ENCODE measurements around the gene TMC5.
"Not testable (repeated sequence)": the region's sequence is repeated elsewhere in the genome, so short reads cannot be mapped to it uniquely, and the experiment has no call there.

The TMC5 gene

GRCh38 chr16:19406891-19407491, 10.7 kb upstream of the TMC5 start:
- no peak for DNase-seq (ENCODE audit: low spot score)

- no peak for DNase-seq (ENCODE audit: low spot score)
Measured at GRCh38 chr16:19410435-19411171, 7.1 kb upstream of the TMC5 start.

- DNase-seq (ENCODE audit: low spot score): no peak
Measured at GRCh38 chr16:19411298-19411697, 6.4 kb upstream of the TMC5 start.

- DNase-seq (ENCODE audit: low spot score): not testable (repeated sequence)
Measured at GRCh38 chr16:19412055-19412454, 5.6 kb upstream of the TMC5 start.

- DNase-seq (ENCODE audit: low spot score): no peak
Measured at GRCh38 chr16:19415461-19415860, 2.2 kb upstream of the TMC5 start.

GRCh38 chr16:19415918-19416317, 1.8 kb upstream of the TMC5 start:
- DNase-seq (ENCODE audit: low spot score): no peak

GRCh38 chr16:19418200-19418599, 517 bp downstream of the TMC5 start:
- DNase-seq (ENCODE audit: low spot score): no peak

- DNase-seq (ENCODE audit: low spot score): no peak
Measured at GRCh38 chr16:19419698-19420075, 2.0 kb downstream of the TMC5 start.

GRCh38 chr16:19424478-19424877, 6.8 kb downstream of the TMC5 start:
- DNase-seq (ENCODE audit: low spot score): no peak

- DNase-seq (ENCODE audit: low spot score): no peak
Measured at GRCh38 chr16:19430345-19430744, 12.7 kb downstream of the TMC5 start.

GRCh38 chr16:19431636-19432340, 14.1 kb downstream of the TMC5 start:
- no peak for DNase-seq (ENCODE audit: low spot score)

- no peak for DNase-seq (ENCODE audit: low spot score)
Measured at GRCh38 chr16:19432429-19432828, 14.7 kb downstream of the TMC5 start.

GRCh38 chr16:19434584-19434983, 16.9 kb downstream of the TMC5 start:
- DNase-seq (ENCODE audit: low spot score): no peak

GRCh38 chr16:19436540-19436939, 18.9 kb downstream of the TMC5 start:
- no peak for DNase-seq (ENCODE audit: low spot score)

- DNase-seq (ENCODE audit: low spot score): no peak
Measured at GRCh38 chr16:19437280-19437679, 19.6 kb downstream of the TMC5 start.

- no peak for DNase-seq (ENCODE audit: low spot score)
Measured at GRCh38 chr16:19438739-19439138, 21.1 kb downstream of the TMC5 start.

GRCh38 chr16:19439483-19439882, 21.8 kb downstream of the TMC5 start:
- DNase-seq (ENCODE audit: low spot score): no peak

GRCh38 chr16:19443659-19444058, 26.0 kb downstream of the TMC5 start:
- no peak for DNase-seq (ENCODE audit: low spot score)

GRCh38 chr16:19446300-19446846, 28.7 kb downstream of the TMC5 start:
- DNase-seq (ENCODE audit: low spot score): no peak

- DNase-seq (ENCODE audit: low spot score): no peak
Measured at GRCh38 chr16:19446886-19447285, 29.2 kb downstream of the TMC5 start.

GRCh38 chr16:19450186-19450585, 32.5 kb downstream of the TMC5 start:
- DNase-seq (ENCODE audit: low spot score): no peak

- DNase-seq (ENCODE audit: low spot score): no peak
Measured at GRCh38 chr16:19458722-19459379, 41.2 kb downstream of the TMC5 start.

Measured in pons (tissue), 1 donor.